ENCODE data around the gene PLET1.

Gene PLET1

GRCh38 chr11:112237451-112237850 is 23.2 kb downstream of the PLET1 start:
- DNase-seq: no peak

DNA sequence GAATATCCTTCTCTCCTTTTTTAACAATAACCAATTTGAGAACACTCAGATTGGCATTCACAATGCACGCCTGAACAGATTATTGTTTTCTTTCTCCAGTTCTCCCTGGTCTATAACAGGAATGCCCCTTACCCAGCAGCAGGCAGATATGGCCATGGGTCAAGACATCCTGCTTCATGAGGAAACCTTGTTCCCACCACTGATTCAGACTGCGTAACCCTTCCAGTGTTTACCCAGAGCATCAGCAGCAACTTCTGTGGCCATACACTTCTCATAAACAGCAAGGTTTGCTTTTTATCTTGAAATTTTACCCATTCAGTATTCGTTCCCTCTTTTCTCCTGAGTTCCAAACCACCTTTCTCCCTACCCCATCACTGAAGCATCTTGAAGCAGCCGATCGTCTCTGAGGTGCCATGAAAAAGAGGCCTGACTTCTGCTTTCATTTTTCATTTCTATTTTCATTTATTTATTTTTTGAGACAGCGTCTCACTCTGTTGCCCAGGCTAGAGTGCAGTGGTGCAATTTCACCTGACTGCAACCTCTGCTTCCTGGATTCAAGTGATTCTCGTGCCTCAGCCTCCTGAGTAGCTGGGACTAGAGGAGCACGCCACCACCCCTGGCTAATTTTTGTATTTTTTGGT is 24.8 kb downstream of the PLET1 start:
- no peak for DNase-seq

- DNase-seq: no peak
These were observed 28.7 kb downstream of the PLET1 start for GRCh38 chr11:112231952-112232351.

- DNase-seq: no peak
These were observed 30.8 kb downstream of the PLET1 start for GRCh38 chr11:112229746-112230433.

GRCh38 chr11:112229159-112229558 is 31.5 kb downstream of the PLET1 start:
- DNase-seq: no peak

GRCh38 chr11:112228706-112229105 is 32.0 kb downstream of the PLET1 start:
- no peak for DNase-seq

GRCh38 chr11:112227471-112227870 is 33.2 kb downstream of the PLET1 start:
- no peak for DNase-seq

GRCh38 chr11:112226831-112227401 is 33.7 kb downstream of the PLET1 start:
- DNase-seq: no peak

DNA sequence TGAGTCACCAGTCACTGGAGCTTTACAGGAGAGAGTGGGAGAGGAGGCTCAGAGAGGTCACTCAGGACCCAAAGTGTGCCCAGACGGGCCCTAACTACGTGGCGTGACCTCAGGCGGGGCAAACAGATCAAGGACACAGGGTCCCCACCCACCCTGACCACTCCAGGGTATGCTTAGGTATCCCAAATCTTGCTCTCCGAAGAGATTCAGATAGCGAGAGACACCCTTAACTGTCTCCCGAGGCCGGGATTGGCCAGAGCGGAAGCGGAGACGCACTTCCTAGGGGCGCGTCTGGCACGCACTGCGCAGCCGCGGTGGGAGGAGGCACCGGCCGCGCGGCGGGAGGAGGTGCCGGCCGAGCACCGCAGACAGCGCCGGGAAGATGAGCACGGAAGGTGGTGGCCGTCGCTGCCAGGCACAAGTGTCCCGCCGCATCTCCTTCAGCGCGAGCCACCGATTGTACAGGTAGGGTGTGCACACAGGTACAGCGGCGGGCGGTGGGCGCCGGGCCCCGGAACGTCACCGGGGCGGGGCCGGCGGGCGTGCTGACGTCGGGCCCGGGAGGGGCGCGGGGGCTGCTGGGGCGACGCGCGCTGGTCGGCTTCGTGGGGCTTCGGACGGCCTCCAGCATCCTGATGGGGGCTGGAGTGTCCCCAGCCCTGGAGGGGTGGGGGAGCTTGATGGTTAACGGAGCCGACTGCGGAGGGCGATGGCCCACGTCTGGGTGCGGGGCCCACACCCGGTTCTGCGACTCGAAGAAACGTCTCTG is 34.4 kb downstream of the PLET1 start, which contains the start of gene PTS:
TSS of gene PTS (plus strand) at position 367 of the 769 bp plus-strand sequence. CDS start at position 383, 16 bp downstream.
- peak; percentile 93 for DNase-seq

DNA sequence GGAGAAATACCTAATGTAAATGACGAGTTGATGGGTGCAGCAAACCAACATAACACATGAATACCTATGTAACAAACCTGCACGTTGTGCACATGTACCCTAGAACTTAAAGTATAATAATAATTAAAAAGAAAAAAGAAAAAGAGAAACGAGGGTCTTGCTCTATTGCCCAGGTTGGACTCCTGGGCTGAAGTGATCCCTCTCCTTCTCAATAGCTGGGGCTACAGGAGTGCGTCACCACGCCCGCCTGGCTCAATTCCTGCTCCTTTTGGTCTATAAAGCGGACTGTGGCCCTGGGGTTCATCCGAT is 35.0 kb downstream of the PLET1 start:
- DNase-seq: peak; percentile 68

GRCh38 chr11:112223754-112224532 is 36.7 kb downstream of the PLET1 start:
- no peak for DNase-seq

- DNase-seq: no peak
These were observed 37.5 kb downstream of the PLET1 start for GRCh38 chr11:112223121-112223520.

- DNase-seq: no peak
These were observed 38.4 kb downstream of the PLET1 start for GRCh38 chr11:112222303-112222702.

DNA sequence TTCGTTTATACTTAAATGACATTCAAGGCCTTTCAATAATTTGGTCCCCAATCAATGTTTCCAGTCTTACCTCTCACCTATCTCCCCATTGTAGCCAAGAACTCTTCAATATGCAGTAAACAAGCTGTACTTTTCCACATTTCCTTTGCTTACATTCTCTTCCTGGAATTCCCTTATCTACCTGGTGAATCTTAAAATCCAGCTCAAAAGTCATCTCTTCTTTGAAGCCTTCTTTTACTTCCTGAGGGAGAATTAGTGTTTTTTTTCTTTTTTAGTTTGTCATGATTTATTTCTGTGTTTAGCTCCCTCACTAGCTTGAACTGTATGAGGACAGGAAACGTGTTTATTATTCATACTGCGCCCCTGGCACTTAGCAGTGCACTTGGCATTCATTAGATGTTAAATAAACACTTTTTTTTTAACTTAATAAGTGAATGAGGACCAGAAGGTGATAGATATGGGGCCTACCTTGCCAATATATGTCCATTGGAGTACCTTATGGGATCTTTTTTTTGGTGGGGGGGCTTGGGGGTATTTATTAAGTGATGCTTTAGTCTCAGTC is 39.3 kb downstream of the PLET1 start:
- no peak for DNase-seq

GRCh38 chr11:112219476-112220232 is 41.0 kb downstream of the PLET1 start:
- DNase-seq: peak; percentile 70

DNA sequence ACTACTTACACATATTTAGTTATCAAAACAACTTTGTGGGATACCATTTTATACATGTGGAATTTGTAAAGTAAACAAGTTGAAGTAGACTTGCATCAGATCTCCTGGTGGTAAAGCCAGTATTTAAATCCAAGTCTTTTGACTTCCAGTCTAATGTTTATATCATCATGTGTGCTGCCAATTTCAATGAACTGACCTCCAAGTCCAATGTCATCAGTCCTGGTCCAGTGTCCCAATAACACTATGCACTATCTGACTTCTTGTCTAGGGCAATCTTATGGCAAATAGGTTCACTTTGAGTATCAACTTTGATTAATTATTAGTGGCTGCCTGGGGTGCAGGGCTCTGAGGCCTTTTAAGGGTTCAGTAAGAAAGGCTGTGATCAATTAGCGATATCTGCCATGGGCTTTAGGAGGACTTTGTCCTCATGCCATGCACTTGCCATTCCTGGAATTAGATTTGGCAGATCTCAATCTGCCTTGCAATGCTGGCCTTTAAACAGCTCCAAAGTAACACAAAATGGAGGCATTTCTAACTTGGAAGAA is 44.0 kb downstream of the PLET1 start:
- DNase-seq: no peak

DNA sequence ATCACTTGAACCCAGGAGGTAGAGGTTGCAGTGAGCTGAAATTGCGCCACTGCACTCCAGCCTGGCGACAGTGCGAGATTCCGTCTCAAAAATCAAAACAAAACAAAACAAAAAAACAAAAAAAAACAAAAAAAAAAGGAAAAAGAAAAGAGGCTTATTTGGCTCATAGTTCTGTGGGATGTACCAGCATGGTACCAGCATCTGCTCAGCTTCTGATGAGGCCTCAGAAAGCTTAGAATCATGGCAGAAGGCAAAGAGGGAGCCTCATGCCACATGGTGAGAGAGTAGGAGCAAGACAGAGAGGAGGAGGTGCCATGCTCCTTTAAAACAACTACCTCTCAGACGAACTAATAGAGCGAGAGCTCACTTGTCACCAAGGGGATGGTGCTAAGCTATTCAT is 45.0 kb downstream of the PLET1 start:
- no peak for DNase-seq

- no peak for DNase-seq
These were observed 46.9 kb downstream of the PLET1 start for GRCh38 chr11:112213753-112214152.

DNA sequence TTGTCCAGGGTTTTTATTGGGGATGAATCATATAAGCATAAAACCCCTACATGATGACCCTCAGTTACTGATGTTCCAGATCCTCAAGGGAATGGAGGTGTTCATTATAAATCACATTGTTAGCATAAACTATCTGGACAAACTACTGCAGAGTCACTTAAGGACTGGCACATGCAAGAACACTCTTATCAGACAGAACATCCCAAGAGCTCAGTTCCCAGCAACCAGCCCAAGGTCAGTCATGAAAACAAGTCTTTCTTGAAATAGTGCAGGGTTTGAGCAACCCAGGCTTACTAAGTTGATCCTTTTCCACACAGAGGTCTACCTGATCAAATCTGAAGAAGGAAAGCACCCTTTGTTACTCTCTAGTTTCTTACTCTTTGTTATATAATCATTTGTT is 48.0 kb downstream of the PLET1 start:
- no peak for DNase-seq

GRCh38 chr11:112212290-112212689 is 48.4 kb downstream of the PLET1 start:
- DNase-seq: no peak

DNA sequence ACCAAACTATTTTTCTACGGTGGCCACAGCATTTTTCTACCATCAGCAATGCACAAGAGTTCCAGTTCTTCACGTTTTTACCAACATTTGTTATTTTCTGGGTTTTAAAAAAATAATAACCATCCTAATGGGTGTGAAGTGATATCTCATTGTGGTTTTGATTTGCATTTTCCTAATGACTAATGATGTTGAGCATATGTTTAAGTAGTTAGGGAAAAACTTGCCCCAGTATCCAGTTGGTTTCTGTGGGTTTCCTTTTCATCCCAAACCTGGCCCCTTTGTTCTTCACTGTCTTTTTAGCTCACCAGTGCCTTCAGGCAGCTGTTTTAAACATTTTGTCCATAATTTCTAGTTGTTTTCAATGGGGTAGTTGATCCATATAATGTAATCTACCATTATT is 49.1 kb downstream of the PLET1 start:
- no peak for DNase-seq

All from inflammatory macrophage treated with lipopolysaccharide for 4 hours (primary cell).